HK-2 (cell line): ENCODE results near the gene C20orf144.

Experiments
- DNase-seq: peaks from one replicate; pipeline ENCODE4 v3.0.0-alpha.2; 2018; ENCODE audit not compliant: unreplicated experiment

C20orf144 gene

DNA sequence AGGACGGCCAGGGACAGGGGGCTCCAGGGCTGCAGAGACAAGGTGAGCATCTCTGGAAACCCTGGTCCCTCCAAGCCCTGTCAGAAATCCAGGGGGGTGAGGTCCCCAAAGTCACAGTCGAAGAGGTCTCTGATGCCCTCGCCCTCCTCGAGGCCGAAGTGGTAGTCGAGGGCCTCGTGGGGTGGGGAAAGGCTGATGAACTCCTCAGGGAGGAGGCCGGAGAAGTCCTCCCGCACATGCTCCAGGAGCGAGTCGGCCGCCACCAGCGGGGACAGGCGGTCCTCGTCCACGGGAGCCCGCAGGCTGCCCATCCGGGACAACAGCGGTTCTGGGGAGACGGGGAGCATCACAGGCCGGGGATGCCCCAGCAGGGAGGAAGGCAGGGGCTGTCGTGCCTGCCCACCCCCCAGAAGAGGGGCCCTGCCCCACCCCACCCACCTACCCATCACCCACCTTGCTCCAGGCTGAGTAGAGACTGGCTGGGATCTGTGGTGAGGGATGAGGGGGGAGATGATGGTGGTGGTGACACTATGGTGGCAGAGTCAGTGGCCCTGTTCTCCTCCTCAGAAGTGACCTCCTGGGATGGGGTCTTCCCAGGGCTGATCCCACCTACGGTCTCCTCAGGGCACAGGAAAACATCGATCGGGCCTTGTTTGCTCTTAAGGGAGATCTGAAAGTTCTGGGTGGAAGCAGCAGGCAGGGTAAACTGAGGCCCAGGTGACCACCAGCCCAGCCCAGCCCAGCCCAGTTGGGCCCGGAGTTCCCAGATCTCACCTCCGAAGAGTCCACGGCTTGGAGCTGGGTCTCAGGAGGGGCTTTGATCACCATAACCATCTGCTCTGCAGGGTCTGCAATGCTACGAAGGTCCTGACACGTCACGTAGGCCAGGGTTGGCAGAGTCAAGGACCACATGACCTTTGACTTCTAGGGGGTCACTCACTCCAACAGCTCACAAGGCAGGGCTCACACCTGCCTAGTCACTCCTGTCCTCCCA is 14.8 kb downstream of the C20orf144 start:
- DNase-seq = no peak

DNA sequence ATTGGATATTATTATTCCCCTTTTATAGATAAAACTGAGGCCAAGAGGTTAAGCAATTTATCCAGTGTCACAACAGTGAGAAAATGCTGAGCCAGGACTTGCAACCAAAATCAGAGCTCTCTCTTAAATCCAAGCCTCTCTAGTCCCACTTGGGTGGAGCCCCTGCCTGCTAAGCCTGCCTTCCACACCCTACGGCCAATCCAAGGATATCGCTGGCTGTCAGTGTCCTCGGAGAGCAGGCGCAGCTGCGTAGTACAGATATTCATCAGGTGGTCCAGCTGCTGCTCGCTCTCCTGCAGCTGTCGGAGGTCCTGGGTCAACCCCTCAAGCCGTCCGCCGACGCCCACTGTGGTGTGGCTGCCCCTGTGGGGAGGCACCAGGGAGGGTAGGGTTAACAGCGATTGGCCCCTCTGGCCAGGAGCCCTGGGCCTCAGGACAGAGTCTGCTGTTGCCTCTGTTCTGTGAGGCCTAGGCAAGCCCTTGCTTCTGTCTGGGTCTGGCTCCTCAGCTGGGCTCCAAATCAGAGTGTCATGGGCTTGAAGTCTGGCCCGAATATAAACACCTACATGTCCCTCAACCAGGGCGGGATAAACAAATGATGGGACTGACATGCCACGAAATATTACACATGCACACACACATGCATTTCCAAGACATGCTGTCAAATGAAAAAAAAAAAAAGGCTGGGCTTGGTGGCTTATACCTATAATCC is 16.0 kb downstream of the C20orf144 start:
- no peak for DNase-seq

DNA sequence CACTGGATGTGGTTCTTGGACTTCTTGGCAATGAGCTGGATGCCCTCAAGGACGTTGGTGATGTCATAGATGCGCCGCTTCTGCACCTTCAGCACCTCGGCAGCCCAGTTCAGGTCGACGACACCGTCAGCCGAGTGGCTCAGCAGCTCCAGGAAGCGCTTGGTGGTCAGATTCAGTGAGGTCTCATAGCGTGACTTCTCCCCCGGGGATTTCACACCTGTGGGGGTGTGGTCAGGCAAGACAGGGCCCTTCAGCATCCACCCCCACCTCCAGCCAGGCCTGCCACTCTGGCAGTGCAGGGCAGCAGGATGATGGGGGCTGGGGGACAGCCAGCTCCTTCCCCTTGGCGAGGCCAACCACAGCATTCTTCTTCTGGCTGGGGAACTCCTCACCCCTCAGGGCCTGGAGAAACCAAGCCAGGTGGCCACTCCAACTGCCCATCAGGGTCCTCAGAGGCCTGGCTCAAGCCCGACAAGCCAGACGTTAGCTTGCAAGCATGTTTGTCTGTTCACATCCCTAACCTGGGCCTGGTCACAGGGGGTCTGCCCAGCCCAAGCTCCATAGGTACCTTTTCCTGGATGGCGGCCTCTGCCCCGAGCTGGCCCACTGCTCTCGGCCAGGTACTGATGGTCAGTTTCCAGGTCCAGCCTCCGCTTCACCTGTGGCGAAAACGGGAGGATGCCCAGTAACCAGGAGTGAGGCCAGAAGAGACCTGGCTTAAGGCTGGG is 17.8 kb downstream of the C20orf144 start:
- no peak for DNase-seq

DNA sequence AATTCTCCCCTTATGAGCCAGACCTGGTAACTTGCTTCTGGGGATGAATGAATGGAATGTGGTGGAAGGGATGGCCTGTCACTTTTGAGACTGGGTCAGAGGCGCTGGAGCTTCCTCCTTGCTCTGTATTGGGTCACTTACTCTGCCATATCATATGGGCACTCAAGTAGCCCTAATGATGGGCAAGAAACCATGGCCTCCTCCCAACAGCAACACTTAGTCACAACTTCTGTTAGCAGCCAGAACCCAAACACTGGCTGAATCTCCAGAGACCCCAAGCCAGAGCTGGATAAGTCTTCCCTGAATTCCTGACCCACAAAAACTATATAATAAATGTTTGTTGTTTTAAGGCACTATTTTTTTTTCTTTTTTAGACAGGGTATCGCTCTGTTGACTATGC is 18.6 kb downstream of the C20orf144 start:
- no peak for DNase-seq

DNA sequence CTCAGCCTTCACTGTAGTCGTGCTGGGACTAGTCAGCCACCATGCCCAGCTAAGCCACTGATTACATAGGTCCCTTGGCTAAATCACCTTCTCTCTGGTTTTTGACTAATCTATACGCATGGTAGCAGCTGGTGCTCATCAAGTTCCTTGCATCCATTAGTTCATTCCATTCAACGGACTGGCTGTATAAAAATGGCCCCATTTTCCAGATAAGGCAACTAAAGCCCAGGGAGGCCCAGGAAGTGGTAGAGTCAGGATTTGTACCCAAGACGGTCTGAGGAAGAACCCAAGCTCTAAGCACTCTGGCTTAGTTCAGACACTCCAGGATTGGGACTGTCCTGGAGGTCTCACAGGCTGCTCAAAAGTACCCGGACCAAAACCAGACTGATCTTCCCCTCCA is 19.2 kb downstream of the C20orf144 start:
- DNase-seq = no peak

DNA sequence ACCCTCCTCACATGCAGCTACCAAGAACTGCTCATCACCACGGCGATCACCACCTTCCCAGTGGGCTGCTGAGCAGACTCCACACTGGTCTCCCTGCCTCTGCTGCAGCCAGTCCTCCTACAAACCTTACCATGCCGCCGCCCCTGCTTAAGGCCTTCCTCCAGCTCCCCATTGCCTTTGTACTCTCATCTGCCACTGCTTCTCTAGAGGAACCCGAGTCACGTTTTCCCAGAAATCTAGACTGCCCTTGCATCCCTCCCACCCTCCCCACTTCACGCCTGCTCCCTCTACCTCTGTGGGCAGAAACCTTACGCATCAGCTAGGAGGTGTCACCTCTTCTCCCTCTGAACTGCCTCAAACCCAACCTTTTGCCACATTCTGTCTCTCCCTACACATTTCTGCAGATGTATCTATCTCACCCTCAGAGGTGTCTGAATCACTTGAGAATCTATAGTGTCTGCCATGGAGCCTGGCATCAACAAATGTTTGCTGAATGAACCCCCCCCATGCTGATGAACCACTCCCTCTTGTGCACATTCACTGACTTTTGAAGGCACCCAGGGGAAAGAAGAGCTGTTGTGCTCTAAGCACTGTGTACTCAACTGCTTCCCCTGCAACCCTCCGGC is 19.7 kb downstream of the C20orf144 start:
- no peak for DNase-seq

DNA sequence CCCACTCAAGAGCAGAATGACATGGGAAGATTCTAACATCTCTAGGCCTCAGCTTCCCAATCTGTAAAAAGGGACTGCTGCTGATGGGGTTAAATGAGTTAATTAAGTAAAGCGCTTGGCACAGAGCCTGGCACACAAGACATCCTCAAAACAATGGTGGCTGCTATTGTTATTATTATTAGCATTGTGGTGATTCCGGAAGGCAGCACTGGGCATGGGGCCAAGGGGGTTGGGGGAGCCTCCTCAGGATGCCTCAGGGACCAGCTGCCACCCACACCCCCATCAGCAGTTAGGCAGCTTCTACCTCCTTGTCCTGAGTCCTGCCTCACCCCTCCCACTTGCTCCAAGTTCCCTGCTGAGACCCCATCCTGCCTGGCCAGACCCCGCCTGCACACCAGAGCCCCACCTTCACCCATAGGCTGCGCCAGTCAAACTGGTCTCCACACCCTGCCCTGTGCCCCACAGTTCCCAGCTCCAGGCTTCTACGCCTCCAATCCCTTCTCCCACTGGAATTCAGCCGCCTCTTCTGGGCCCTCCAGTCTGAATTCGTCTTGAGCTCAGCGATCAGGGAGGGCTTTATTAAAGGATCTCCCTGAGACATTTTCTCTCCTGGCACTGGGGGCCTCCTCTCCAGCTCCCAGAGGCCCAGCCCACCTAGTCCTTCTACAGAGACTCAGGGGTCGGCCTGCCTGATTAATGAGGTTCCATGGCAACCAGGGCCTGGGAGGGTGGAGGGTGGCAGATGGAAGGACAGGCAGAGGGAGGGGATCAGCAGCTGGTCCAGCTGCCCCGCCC is 22.6 kb downstream of the C20orf144 start:
- no peak for DNase-seq

DNA sequence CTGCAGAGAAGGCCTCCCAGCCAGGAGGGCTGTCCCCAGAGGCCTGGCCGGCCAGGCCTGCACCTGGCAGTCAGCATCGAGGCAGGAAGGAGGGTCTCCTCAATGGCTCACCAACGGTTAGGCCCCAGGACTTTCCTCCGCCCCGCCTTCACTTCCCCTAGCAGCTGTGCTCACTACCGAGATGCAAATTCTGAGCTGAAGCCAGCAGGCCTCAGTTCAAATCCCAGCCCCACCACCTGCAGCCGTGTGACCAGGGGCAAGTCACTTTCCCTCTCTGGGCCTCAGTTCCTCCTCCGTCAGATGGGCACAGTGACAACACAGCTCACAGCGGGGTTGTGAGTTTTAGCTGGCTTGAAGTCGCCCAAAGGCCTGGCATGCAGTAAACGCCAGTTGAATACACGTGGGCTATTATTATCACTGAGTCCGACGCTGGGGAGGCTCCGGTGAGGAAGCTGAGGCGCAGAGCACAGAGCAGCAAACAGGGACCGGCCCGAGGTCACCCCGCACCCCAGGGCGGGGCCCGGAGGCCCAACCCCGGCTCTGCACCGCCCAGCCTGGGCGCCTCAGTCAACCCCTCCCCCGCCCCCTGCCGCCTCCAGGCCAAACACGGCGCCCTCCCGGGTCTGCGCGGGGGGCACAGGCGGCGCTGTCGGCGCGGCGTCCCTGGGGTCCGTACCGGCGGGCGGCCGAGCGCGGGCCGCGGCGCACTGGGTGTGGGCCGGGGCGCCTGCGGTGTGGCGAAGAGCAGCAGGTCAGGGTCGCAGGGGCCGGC is 23.4 kb downstream of the C20orf144 start:
- DNase-seq = peak; percentile 73

DNA sequence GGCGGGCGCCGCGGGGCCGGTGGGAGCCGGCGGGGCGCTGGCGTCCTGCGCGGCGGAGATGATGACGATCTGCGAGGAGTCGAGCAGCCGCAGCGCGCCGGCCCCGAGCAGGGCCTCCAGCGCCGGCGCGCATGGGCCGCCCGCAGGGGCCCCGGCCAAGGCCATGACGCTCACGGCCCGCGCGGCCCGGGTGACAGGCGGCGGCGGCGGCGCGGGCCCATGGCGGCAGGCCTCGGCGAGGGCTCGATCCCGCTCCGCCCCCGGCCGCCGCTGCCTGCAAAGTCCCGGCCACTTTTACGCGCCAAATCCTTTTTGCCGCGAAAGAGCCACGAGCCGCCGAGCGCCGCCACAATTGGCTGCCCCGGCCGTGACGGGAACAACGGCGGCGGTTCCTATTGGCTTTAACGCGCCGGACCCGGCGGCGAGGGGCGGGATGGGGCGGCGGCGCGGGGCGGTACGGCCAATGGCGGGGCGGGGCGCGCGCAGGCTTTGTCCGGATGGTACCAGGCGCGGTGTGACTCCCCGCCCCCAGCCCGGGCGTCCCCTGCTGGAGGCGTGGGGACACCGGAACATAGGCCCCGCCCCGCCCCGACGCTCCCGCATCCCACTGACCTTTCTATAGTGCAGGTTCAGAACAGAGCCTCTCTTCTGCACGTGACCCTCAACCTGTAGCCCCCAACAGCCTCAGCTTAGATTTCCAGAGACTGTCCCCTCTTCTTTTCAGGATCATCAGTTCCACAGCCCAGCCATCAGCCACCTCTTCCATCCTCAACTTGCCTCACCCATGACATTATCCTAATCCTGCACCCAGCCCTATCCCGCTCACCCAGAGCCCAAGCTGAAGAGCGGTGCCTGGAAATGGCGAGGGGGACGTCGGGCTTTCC is 24.2 kb downstream of the C20orf144 start, which contains the start of gene E2F1:
Gene E2F1 (minus strand): TSS at position 286 of the 884 bp plus-strand sequence. CDS start 121 bp downstream, at position 165.
- peak; percentile 99 for DNase-seq

DNA sequence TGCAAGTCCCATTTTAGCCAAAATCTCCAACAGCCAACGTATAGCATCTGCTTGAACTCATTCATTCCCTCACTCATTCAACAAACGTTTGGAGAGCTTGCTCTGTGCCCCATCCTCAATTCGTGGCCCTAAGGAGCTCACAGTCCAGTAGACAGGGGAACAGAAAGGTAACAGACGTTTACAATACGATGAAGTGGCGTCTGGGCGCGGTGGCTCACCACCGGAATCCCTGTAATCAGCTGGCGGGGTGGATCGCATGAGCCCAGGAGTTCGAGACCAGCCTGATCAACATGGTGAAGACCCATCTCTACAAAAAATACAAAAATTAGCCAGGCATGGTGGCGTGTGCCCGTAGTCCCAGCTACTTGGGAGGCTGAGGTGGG is 24.8 kb downstream of the C20orf144 start:
- no peak for DNase-seq

DNA sequence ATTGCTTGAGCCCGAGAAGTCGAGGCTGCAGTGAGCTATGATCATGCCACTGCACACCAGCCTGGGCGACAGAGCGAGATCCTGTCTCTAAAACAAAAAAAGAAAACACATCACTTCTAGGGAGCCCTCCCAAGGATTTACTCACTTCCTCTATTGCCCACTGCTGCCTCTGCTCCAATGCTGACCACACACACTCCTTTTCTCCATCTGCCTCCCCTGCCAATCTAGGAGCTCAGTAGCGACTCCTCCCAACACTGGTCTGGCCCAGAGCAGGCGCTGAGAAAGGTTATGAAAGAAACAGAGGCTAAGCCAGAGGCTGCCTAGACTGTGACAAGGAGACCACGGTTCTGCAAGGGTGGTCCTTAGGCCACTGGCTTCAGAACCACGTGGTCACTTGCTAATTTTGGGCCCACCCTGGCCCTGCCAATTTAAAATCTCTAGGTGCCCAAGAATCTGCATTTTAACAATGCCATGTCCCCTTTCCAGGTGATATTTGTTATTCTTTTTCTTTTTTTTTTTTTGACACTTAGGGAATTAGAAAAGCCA is 25.3 kb downstream of the C20orf144 start:
- DNase-seq = peak; percentile 20

DNA sequence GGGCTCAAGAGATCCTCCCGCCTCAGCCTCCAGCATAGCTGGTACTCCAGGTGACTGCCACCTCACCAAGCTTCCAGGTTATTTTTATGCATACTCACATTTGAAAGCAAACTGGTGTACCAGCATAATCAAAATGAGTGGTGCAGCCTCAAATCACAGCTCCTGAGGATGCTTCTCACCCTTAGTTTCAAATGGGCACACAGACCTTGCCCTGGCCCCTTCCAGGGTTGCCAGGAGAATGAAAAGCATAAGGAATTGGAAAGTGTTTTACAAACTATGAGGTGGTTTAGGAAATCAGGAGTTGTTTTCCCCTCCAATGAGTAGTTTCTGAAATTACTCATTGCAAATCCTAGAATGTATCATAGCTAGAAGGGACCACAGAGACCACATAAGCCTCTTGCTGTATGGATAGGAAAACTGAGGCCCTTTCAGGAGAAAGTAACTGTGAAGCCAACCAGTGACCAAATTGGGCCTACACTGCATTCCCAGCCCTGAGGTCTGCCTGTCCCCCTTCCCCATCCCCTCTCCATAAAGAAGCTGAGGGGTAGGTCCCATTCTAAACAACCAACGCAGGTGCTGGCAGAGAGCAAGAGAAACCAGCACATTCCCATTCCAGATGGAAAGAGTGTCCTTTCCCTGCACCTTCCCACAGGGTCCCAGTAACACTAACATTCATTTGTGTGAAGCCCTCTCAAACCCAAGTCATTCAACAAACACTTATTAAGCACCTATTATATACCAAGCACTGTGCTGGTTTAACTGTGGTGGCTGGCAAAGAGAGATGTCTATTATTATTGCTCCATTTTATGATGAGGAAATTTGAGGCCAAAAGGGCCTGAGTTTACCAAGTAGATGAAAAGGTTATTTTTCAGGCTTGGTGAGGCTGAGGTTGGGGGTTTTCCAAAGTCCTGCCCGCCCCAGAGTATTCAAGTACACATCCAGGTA is 26.1 kb downstream of the C20orf144 start:
- DNase-seq = no peak

DNA sequence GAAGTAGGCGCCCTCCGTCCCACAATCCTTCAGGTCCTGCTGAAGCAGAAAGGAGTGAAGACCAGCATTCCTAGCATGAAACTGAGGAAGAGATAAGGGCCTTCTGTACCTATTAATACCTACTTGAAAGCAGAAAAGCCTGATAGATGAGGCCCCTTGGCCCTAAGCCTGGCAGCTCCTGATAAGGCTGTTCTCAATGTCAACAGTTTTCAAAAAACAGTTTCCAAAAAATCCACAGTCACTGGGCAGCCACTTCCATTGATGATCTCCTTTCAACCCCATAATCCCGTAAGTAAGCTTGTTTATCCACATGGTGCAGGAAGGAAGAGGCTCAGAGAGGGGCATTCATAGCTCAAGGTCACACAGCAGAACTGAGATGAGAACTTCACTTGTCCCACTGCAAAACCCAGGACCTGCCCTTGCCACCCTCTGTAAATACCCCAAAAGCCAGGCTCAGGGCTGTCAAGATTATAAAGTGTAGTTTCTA is 26.9 kb downstream of the C20orf144 start:
- DNase-seq = no peak

DNA sequence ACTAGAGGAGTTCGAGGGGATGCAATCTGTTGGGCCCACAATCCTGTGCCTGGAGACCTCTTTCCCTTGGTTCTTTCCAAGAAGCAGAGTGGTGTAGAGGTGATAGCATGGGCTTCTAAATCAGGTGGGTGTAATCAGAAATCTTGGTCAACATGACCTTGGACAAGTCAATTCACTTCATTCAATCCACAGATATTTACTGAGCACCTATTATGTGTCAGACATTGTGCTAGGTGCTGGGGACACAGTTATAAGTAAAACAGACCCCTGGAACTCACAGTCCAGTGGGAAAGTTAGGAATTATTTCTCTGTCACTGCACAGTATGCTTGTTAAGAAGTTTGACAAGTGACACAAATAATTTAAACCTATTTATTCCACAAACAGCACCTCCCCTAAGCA is 27.4 kb downstream of the C20orf144 start:
- DNase-seq = no peak

DNA sequence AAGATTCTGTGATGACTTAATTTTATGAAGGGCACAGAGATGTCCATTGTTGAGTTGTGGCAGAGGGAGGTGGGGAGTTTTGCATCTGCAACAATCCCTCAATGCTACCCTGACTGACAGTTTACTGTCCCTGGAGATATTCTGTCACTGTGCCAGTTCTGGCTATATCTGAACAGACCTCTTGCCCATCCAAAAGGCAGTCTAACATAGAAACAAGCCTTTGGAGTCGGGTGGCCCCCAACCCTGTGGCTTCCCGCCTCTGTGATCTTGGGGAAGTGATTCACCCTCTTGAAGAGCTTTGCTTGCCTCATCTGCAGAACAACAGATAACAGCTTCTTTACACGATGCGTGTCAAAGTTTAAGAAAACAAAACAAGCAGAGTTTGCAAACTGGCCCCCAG is 27.8 kb downstream of the C20orf144 start:
- peak; percentile 52 for DNase-seq

DNA sequence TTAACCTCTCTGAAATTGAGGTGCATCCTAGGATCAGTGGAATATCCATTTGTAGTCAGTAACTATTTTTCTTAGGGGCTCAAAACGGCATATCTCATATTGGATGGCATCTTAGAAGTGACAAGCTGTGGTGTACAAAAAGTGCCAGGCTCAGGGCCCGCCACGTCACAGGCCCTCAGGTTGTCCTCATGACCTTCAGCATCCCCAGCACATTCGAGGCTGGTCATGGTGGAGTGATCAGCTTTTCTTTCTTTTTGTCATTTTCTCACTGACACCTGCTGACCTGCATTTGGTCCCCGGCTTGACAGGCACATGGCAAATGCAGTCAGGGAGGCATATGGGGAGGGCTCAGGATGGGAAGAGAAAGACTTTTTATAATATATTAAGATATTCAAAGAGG is 31.2 kb downstream of the C20orf144 start:
- no peak for DNase-seq
